Measurements from ENCODE around the gene NUDT4B.
"Not testable (repeated sequence)": the region's sequence is repeated elsewhere in the genome, so short reads cannot be mapped to it uniquely, and the experiment has no call there.

Gene NUDT4B

GRCh38 chr1:148748563-148749334 is at the start of gene NUDT4B:
TSS of gene NUDT4B (plus strand) at chr1:148748774. CDS start at chr1:148748953, 179 bp downstream.
- not testable (repeated sequence) for DNase-seq (ENCODE audit: low read depth in 4 of 4, low spot score in 1 of 4)

- not testable (repeated sequence) for DNase-seq (ENCODE audit: low read depth in 4 of 4, low spot score in 1 of 4)
Observed at GRCh38 chr1:148699357-148699756, 49.2 kb upstream of the NUDT4B start.

GRCh38 chr1:148702242-148702641 is 46.3 kb upstream of the NUDT4B start:
- DNase-seq (ENCODE audit: low read depth in 4 of 4, low spot score in 1 of 4) = not testable (repeated sequence)

DNA sequence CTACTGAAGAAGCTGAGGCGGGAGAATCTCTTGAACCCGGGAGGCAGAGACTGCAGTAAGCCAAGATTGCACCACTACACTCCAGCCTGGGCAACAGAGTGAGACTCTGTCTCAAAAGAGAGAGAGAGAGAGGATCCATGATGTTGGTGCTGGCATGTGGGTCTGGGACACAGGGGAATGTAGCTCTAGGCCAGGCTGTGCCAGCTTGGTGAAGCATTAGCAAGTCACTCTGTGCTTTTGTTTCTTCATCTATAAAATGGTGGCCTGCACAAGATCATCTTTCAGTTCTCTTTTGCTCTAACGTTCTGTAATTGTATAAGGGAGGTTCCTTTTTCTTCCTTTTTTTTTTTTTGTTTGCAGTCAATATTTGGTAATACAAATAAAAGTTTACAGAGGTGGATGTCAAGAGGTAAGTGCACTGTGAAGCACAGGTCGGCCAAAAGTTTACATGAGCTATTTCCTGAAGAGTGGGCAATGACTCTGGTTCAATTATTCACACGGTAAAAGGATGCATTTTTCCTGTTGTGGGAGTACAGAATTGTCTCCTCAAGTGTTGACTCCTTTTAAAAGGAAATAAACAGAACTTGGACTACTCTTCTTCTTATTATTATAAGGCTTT is 44.5 kb upstream of the NUDT4B start:
- DNase-seq (ENCODE audit: low read depth in 4 of 4, low spot score in 1 of 4) = not testable (repeated sequence)

DNA sequence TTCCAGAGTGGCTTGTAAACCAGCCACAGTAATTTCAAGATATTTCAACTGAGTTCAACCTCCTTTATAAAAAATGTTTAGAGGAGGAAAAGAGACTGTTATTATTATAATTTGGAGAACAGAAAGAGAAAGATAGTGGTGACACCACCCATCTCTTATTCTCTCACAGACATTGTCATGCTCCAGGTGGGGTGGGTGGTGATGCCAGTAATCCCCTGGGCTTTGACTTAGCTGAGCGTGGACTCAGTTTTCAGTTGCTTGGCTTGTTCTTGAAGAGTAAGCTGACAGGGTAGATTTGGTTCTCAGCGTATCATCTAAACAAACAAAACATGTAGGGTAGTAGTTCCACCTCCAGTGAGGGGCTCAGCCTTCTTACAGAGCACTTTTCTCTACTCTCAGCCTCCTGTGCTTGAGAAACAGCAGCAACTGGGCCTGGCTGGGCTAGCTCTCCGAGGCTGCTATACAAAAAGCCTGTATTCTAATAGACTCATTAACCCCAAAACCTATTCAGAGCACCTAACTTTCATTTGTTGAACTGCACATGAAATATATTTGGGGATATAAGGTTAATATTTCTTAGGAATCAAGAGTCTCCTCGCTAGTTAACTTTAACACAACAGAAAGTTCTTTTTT is 43.1 kb upstream of the NUDT4B start:
- DNase-seq (ENCODE audit: low read depth in 4 of 4, low spot score in 1 of 4) = not testable (repeated sequence)

DNA sequence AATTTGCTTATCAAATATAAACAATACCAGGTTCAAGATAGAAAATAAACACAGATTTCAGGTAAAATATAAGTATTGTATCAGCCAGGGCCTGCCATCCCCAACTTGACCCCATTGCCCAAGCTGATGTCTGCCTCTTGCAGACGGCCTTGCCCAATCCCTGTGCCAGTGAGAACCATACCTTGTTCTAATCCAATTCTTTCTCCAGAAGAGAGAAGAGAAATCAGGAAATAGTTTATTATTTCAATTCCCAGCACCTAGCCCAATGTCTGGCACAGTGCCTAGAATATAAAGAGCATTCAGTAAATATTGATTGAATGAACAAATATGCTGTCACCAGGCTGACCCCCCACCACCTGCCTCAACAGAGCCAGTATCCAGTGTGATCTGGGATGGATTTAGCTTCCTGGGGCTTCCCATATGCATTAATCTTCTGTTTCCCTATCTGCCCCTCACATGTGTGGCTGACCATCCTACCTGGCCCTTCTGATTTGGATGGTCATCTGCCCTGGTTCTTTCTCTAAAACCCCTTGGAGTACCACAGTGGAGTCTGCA is 39.7 kb upstream of the NUDT4B start:
- not testable (repeated sequence) for DNase-seq (ENCODE audit: low read depth in 4 of 4, low spot score in 1 of 4)

DNA sequence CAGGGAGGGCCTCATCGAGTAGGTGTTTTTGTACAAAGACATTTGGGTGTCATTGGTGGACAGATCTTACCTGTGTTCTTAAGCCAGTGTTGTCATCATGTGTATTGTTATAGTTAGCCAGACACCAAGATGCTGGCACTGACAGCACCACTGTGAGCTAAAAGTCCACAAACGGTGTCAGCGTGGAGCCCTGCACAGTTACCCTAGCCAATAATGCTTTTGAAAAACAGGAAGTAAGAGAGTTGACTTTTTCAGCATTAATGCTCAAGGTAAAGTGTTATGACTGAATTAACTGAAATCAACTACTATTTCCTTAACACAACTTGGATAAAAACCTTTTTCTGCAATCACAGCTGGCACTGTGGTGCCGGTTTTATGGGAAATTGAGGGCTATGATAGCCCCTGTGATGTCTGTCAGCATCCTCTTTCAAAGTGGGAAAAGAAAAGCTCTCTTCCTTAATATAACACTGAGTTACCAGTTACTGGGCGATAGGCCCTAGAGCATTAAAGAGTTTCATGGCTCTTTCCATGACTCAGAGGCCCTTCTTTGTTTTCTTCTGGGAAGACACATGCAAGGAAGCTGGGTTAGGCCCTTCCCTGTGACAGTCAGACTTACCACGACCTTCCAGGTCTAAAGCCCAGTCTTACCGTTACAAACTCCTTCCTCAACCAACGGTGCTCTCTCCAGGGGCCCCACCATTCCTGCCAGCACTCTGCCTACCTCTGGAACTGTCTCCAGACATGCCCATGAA is 37.6 kb upstream of the NUDT4B start:
- not testable (repeated sequence) for DNase-seq (ENCODE audit: low read depth in 4 of 4, low spot score in 1 of 4)

GRCh38 chr1:148712353-148712752 is 36.2 kb upstream of the NUDT4B start:
- not testable (repeated sequence) for DNase-seq (ENCODE audit: low read depth in 4 of 4, low spot score in 1 of 4)

- not testable (repeated sequence) for DNase-seq (ENCODE audit: low read depth in 4 of 4, low spot score in 1 of 4)
Observed at GRCh38 chr1:148715518-148715917, 33.1 kb upstream of the NUDT4B start.

GRCh38 chr1:148716966-148717520 is 31.5 kb upstream of the NUDT4B start:
- not testable (repeated sequence) for DNase-seq (ENCODE audit: low read depth in 4 of 4, low spot score in 1 of 4)

DNA sequence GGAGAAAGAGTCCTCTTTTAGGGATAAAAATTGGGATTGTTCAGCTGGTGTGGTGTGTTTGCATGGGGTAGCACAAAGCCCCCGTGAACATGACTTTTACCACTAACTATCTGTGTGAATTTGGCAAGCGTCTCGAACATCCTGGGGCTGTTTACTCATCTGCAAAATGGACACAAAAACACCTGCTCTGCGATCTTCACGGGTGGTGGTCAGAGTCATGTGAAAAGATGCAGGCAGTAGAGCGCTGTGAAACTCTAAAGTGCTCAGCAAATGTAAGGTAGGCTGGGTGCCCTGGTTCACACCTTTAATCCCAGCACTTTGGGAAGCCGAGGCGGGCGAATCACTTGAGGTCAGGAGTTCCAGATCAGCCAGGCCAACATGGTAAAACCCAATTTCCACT is 27.7 kb upstream of the NUDT4B start:
- not testable (repeated sequence) for DNase-seq (ENCODE audit: low read depth in 4 of 4, low spot score in 1 of 4)

DNA sequence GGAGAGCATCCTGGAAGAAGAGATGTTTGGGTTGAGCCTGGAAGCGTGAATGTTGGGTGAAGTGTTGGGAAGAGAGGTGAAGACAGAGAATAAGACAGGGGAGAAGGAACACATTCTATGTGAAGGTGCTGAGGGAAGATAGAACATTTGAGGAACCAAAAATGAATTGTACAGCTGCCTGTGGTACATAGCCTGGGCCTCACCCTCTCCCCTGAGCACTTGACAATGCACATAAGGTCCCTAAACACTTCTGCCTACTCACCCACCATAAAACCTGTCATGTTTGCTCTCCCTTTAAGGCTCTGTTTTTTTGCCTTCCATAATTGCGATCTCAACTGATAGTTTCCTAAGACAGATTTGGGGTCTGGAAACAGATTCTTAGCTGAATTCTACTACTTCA is 25.8 kb upstream of the NUDT4B start:
- not testable (repeated sequence) for DNase-seq (ENCODE audit: low read depth in 4 of 4, low spot score in 1 of 4)

DNA sequence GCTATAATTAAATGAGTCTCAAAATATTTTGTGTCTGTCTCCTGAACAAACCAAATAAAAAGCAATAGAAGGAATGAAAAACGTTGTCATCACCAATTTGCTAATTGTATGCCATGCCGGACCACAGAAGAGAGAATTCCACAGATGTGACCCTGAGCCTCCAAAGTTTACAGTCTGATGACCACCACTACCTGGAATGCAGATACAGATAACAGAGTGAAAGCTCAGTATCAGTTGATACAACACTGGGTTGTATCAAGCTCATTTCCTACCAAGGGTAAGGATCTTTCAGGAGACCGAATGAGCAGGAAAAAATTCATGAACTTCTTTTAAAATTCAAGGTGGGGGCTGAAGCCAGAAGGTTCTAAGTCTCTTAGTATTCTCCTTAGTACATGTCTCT is 25.1 kb upstream of the NUDT4B start:
- not testable (repeated sequence) for DNase-seq (ENCODE audit: low read depth in 4 of 4, low spot score in 1 of 4)

DNA sequence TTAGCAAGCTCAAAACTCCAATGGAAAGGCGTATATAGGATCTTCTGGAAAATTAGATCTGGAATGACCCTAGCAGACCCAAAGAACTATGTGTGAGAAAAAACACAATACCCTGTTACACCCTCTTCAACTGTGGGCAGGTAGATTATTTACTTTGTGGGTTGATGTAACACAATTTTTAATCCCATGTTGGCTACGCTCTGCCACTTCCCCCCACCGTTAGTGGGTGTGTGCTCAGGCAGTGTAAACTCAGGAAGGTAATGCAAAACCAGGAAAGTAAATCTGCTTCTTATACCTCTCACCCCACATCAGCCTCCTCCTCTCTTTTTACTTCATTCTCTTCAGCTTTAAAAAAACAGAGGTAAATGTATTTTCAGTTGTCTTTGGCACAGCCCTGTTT is 23.7 kb upstream of the NUDT4B start:
- DNase-seq (ENCODE audit: low read depth in 4 of 4, low spot score in 1 of 4) = not testable (repeated sequence)

- not testable (repeated sequence) for DNase-seq (ENCODE audit: low read depth in 4 of 4, low spot score in 1 of 4)
Observed at GRCh38 chr1:148727862-148728261, 20.7 kb upstream of the NUDT4B start.

- DNase-seq (ENCODE audit: low read depth in 4 of 4, low spot score in 1 of 4) = not testable (repeated sequence)
Observed at GRCh38 chr1:148729128-148729527, 19.4 kb upstream of the NUDT4B start.

GRCh38 chr1:148729541-148729940 is 19.0 kb upstream of the NUDT4B start:
- not testable (repeated sequence) for DNase-seq (ENCODE audit: low read depth in 4 of 4, low spot score in 1 of 4)

GRCh38 chr1:148732277-148732676 is 16.3 kb upstream of the NUDT4B start:
- DNase-seq (ENCODE audit: low read depth in 4 of 4, low spot score in 1 of 4) = not testable (repeated sequence)

GRCh38 chr1:148733585-148734310 is 14.8 kb upstream of the NUDT4B start:
- DNase-seq (ENCODE audit: low read depth in 4 of 4, low spot score in 1 of 4) = not testable (repeated sequence)

- DNase-seq (ENCODE audit: low read depth in 4 of 4, low spot score in 1 of 4) = not testable (repeated sequence)
Observed at GRCh38 chr1:148734311-148734662, 14.3 kb upstream of the NUDT4B start.

Measured in stimulated activated CD4-positive, alpha-beta T cell treated with anti-CD3 and anti-CD28 coated beads, Interleukin-1b, Interleukin-23, amount 100 ng/mL, for 24 hours (primary cell).